Endothelial cell of umbilical vein (primary cell): ENCODE data around the gene INPP4B.

Experiments
- CTCF ChIP-seq, 2 donors: IDR thresholded peaks; 1 replicate in 1 of 2; 2 replicates in 1 of 2; pipeline ENCODE4 v1.5.1; 2011; ENCODE audit warnings: low read length in 2 of 2, mild to moderate bottlenecking in 2 of 2, moderate library complexity in 2 of 2, control low read depth in 1 of 2, inconsistent platforms in 1 of 2, low read depth in 1 of 2; ENCODE audit not compliant: insufficient read depth in 1 of 2; ENCODE audit errors: extremely low read depth in 1 of 2
- EZH2 ChIP-seq: IDR thresholded peaks from 2 replicates; pipeline ENCODE4 v1.6.1; 2012; ENCODE audit warnings: borderline replicate concordance, low read depth, mild to moderate bottlenecking, moderate library complexity, low read length, inconsistent platforms; ENCODE audit not compliant: severe bottlenecking
- MAX ChIP-seq: IDR thresholded peaks from 2 replicates; pipeline ENCODE4 v1.6.1; 2011; ENCODE audit not compliant: insufficient read depth, insufficient read length
- POLR2A ChIP-seq: IDR thresholded peaks from 2 replicates; pipeline ENCODE4 v1.6.1; 2012; ENCODE audit warnings: low read depth, mild to moderate bottlenecking, control low read depth, low read length

GRCh38 chr4:142856576-142856975 lies 10.5 kb upstream of the INPP4B start:
- no peak for TF ChIP-seq CTCF (IDR thresholded peaks at IDR 0.05; ENCODE audit: extremely low read depth in 1 of 2, insufficient read depth in 1 of 2, low read depth in 1 of 2, low read length in 2 of 2)
- TF ChIP-seq MAX: no peak
- TF ChIP-seq EZH2: no peak
- no peak for TF ChIP-seq POLR2A
